Ovary (tissue), 9 donors: Measurements from ENCODE around the gene SCG3. TPM values are rescaled to one million over a fixed set of nuclear protein-coding genes. Genes with fewer than 3 reads are reported as not detected.
"Not testable (repeated sequence)": the region's sequence is repeated elsewhere in the genome, so short reads cannot be mapped to it uniquely, and the experiment has no call there.

Source experiments
- DNase-seq, 5 donors: peaks; one replicate each; pipeline ENCODE4 v3.0.0-alpha.2; 2019 to 2020
- H3K27ac ChIP-seq, 2 donors: fragments of 200-600 bp; one replicate each; pipeline versions ENCODE4 v1.5.1 to v1.8.0; 2019 to 2022
- H3K27me3 ChIP-seq: fragments of 200-600 bp; one replicate; pipeline ENCODE4 v1.8.0; 2022
- H3K36me3 ChIP-seq: fragments of 200-600 bp; sonication (generic); one replicate; pipeline ENCODE4 v1.5.1; 2019
- H3K4me1 ChIP-seq: one replicate; pipeline ENCODE4 v1.8.1; 2013; ENCODE audit warnings: mild to moderate bottlenecking, moderate library complexity; ENCODE audit not compliant: insufficient read depth
- H3K4me3 ChIP-seq: fragments of 200-600 bp; sonication (generic); one replicate; pipeline ENCODE4 v1.5.1; 2017
- H3K9me3 ChIP-seq, 2 donors: fragments of 200-600 bp in 1 of 2; sonication (generic) in 1 of 2; one replicate each; pipeline versions ENCODE4 v1.5.1 to v1.8.1; 2013 to 2019; ENCODE audit warnings: mild to moderate bottlenecking in 1 of 2, moderate library complexity in 1 of 2
- EP300 ChIP-seq: sonication (generic); formaldehyde crosslinking; IDR thresholded peaks from one replicate; pipeline ENCODE4 v1.6.1; 2017; ENCODE audit warnings: antibody characterized with exemption
- POLR2A ChIP-seq: fragments of 450-650 bp; IDR thresholded peaks from one replicate; pipeline ENCODE4 v1.6.1; 2017; ENCODE audit warnings: antibody characterized with exemption, mild to moderate bottlenecking, moderate library complexity
- WGBS, 3 donors: extraction: QIAGEN DNeasy Blood & Tissue Kit in 1 of 3; methylation state at CpG; one replicate each; pipeline versions ENCODE4 v1.1.5 to v1.1.7; 2013 to 2017; 5-methylcytosine and 5-hydroxymethylcytosine counted together
- intact Hi-C, 4 donors: fragments of 100-400 bp; cut with DNase I; formaldehyde crosslinking; loops; one replicate each; pipeline versions ENCODE4 v1.11.0 to v1.15.1; 2022 to 2023
- polyA plus RNA-seq, 2 donors: library from polyadenylated mRNA; stranded (reverse); fragments of 200-250 nt in 1 of 2; fragments of 350-450 nt in 1 of 2; fragmentation: Illumina TruSeq in 1 of 2; extraction: RNeasy Lipid Tissue Mini Kit (QIAGEN cat#74804) in 1 of 2; gene quantifications; one replicate each; pipeline ENCODE4 v1.2.3, GENCODE V29; 2013 to 2014
- total RNA-seq, 7 donors: library from RNA; depleted of rRNA in 2 of 7; stranded (reverse); fragments of >200 nt in 2 of 7; fragmentation: NEBNext Ultra II Directional in 3 of 7; extraction: Animal tissue kit (Norgen Biotek cat#: 25700) in 3 of 7; gene quantifications; one replicate each; pipeline versions ENCODE4 v1.1.0 to v1.2.4, GENCODE V29; 2016 to 2023
- TF ChIP-seq, protein P1 (sequence below), 3 donors: fragments of 450-650 bp in 2 of 3; fragments of 200-600 bp in 1 of 3; IDR thresholded peaks; one replicate each; pipeline versions ENCODE4 v1.5.1 to v1.8.0; 2016 to 2022; ENCODE audit warnings: antibody characterized with exemption in 3 of 3, mild to moderate bottlenecking in 1 of 3
- donor health status: DM: no; HTN: no; CAD: no; lungs with moderate emphysema.
- donor health status: DM: no; HTN: no; CAD: no.
- donor health status: Bipolar disorder and iron deficiency.
- donor health status: DM: yes; HTN: yes; CAD: no.
- donor health status: DM: no; HTN: no; CAD: no.
- donor health status: DM: yes; HTN: yes; CAD: no.

Gene SCG3
- total and polyA plus RNA-seq, 9 donors = 0.08 to 0.46 (median 0.27) TPM; not detected in 4

DNA sequence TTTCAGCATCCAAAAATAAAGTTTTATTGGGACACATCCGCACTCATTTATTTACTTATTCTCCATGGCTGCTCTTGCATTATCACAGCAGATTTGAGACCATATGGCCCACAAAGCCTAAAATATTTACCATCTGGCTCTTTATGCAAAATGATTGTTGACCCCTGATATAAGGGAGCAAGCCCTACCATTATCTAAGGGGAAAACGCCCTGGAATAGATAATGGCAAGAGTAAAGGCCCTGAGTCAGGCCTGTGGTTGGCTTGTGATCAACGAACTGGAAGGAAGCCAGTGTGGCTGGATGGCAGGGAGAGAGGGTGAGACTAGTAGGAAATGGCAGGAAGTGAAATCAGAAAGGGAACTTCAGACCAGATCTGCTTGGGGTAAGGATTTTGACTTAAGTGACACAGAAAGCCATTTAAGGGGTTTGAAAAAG, 34.2 kb upstream of the SCG3 start:
- no peak overlapping the region for H3K27ac ChIP-seq
- TF ChIP-seq, protein P1, sequence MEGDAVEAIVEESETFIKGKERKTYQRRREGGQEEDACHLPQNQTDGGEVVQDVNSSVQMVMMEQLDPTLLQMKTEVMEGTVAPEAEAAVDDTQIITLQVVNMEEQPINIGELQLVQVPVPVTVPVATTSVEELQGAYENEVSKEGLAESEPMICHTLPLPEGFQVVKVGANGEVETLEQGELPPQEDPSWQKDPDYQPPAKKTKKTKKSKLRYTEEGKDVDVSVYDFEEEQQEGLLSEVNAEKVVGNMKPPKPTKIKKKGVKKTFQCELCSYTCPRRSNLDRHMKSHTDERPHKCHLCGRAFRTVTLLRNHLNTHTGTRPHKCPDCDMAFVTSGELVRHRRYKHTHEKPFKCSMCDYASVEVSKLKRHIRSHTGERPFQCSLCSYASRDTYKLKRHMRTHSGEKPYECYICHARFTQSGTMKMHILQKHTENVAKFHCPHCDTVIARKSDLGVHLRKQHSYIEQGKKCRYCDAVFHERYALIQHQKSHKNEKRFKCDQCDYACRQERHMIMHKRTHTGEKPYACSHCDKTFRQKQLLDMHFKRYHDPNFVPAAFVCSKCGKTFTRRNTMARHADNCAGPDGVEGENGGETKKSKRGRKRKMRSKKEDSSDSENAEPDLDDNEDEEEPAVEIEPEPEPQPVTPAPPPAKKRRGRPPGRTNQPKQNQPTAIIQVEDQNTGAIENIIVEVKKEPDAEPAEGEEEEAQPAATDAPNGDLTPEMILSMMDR (IDR thresholded peaks at IDR 0.05) = no peak
- TF ChIP-seq POLR2A = no peak
- 57 to 60% (median 60%) methylated on average over 3 of the region's 3 CpGs for WGBS, 3 donors
- no peaks in the 10 kb centered on the region for H3K4me1 ChIP-seq
- no peak overlapping the region for H3K4me3 ChIP-seq
- DNase-seq = peak in 1 of 5 donors; percentile 18
- peaks cover 3% of the 10 kb centered on the region for H3K27me3 ChIP-seq
- no peaks in the 10 kb centered on the region for H3K9me3 ChIP-seq
- H3K36me3 ChIP-seq = no peaks in the 10 kb centered on the region
- intact Hi-C loops = no loop called here

DNA sequence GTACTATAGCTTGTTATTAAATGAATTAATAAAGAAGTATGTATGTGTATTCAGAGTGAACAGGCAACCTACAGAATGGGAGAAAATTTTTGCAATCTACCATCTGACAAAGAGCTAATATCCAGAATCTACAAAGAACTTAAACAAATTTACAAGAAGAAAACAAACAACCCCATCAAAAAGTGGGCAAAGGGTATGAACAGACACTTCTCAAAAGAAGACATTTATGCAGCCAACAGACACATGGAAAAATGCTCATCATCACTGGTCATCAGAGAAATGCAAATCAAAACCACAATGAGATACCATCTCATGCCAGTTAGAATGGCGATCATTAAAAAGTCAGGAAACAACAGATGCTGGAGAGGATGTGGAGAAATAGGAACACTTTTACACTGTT, 33.2 kb upstream of the SCG3 start:
- H3K27ac ChIP-seq, H3K9me3 ChIP-seq, H3K27me3 ChIP-seq, DNase-seq, H3K4me3 ChIP-seq, H3K36me3 ChIP-seq, H3K4me1 ChIP-seq, intact Hi-C loops: not testable (repeated sequence)
- 83 to 96% (median 96%) methylated on average over 1 of the region's 1 CpG for WGBS, 3 donors

DNA sequence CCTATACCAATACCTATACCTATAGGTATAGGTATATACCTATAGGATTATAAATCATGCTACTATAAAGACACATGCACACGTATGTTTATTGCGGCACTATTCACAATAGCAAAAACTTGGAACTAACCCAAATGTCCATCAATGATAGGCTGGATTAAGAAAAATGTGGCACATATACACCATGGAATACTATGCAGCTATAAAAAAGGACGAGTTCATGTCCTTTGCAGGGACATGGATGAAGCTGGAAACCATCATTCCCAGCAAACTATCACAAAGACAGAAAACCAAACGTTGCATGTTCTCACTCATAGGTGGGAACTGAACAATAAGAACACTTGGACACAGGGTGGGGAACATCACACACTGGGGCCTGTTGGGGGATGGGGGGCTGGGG, 32.7 kb upstream of the SCG3 start:
- H3K4me3 ChIP-seq, H3K4me1 ChIP-seq, H3K9me3 ChIP-seq, H3K36me3 ChIP-seq, DNase-seq, H3K27ac ChIP-seq, H3K27me3 ChIP-seq, intact Hi-C loops: not testable (repeated sequence)
- WGBS, 3 donors = 71 to 79% (median 79%) methylated on average over 4 of the region's 4 CpGs

DNA sequence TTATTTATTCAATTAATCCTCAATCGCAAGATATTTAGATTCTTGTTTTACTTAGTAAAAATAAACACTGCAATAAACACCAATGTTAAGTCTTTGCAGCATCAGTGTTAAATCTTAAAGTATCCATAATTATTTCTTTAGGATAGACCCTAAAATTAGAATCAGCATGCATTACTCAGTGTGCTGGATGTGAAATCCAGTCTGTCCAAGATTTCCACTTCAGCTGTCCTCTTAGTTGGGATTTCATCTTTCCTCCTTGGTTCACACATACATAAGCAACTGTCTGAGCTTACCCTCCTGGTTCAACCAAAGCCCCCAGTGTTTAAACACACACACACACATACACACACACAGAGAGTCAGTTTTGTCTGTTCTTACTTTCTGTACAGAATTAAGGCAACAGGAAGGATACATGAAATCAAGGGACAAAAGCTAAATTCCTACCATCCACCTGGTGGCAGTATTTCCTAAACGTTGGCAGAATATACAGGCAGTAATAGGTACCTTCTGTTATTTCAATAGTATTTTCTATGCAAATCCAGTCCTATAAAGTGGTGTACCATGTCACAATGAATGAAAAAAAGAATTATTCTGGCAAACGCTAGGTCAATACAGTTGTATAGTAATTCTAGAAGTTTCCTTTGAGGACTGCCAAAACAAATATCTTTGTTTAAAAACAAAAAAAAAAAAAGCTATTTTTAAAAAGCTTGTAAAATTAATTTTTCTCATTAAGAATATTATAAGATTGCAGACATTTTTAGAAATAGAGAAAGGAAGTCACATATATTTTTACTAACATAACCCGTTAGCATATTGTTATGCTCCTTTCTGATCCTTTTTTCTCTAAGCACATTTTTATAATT, 31.4 kb upstream of the SCG3 start:
- H3K4me3 ChIP-seq = no peak overlapping the region
- no peak overlapping the region for H3K27ac ChIP-seq
- no peak for TF ChIP-seq POLR2A
- TF ChIP-seq, protein P1 (IDR thresholded peaks at IDR 0.05) = peak; percentile 52 to 86 (median 73)
- no peak for TF ChIP-seq EP300
- peak in 2 of 5 donors; percentile 13 to 52 for DNase-seq
- intact Hi-C loops = loop anchor here (2.0 to 5.0 kb wide), 3 partner anchors 122 to 127 kb away; no protein-coding TSS in a partner anchor
- H3K9me3 ChIP-seq = no peaks in the 10 kb centered on the region
- no peaks in the 10 kb centered on the region for H3K4me1 ChIP-seq
- H3K27me3 ChIP-seq = no peaks in the 10 kb centered on the region
- no peaks in the 10 kb centered on the region for H3K36me3 ChIP-seq
- WGBS, 3 donors = 30 to 42% (median 30%) methylated on average over 4 of the region's 4 CpGs

DNA sequence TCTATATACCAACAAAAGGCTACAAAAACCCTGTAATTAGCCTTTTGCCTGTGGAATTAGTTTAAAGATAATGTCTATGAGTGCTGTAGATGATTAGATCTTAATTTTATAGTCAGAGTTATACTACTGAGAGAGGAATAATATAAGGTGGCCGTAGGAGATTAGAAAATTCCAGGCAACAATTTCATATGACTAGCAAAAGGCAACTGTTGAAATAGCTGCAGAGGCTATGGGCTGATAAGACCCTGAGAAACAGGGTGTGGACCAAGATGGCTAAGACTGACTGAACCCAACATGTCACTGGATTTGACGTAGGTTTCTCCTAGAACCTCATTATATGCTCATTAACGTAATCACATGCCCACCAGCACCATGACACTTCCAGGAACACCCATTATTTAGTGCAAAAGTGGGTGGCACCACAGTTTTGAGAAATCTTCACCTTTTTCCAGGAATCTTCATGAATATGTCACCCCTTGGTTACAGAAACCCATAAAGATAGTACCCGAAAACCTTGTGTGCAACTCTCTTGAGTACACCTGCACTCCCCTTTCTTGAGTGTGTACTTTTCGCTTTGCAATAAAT, 29.1 kb upstream of the SCG3 start:
- H3K36me3 ChIP-seq = no peaks in the 10 kb centered on the region
- no peaks in the 10 kb centered on the region for H3K27me3 ChIP-seq
- no peak overlapping the region for H3K4me3 ChIP-seq
- H3K4me1 ChIP-seq = no peaks in the 10 kb centered on the region
- H3K9me3 ChIP-seq = no peaks in the 10 kb centered on the region
- DNase-seq = no peak
- TF ChIP-seq POLR2A (no peak), EP300 (no peak)
- TF ChIP-seq, protein P1 (IDR thresholded peaks at IDR 0.05) = no peak
- intact Hi-C loops = loop anchor here in 3 of 4 donors (5.0 kb wide), 2 partner anchors 120 to 125 kb away; no protein-coding TSS in a partner anchor
- WGBS, 3 donors = 88 to 92% (median 89%) methylated on average over 5 of the region's 5 CpGs
- no peak overlapping the region for H3K27ac ChIP-seq

DNA sequence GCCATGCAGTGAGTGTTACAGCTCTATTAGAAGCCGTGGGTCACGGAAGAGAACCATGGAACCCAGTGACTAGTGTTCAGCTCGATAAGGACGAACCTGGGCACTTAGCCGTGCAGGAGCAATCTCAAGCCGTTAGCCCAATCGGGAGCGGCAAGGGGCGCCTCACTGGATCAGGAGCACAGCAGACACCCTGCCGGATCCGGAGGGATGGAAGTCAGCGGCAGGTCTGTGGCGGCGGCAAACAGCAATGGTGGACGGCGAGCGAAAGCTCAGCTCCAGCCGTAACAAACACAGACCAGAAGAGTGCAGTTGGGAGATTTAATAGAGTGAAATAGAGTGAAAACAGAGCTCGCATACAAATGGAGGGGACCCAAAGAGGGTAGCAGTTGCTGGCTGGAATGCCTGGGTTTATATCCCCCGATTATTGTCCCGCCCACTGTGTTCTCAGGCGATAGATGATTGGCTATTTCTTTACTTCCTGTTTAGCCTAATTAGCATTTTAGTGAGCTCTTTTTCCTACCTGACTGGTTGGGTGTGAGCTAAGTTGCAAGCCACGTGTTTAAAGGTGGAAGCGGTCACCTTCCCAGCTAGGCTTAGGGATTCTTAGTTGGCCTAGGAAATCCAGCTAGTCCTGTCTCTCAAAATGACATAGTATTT, 25.8 kb upstream of the SCG3 start:
- intact Hi-C loops, H3K9me3 ChIP-seq, H3K27me3 ChIP-seq, H3K27ac ChIP-seq, H3K36me3 ChIP-seq, DNase-seq, H3K4me3 ChIP-seq, H3K4me1 ChIP-seq: not testable (repeated sequence)
- WGBS, 3 donors = 92 to 96% (median 96%) methylated on average over 24 of the region's 24 CpGs
